ENCODE data around the gene PRR33. TPM values are rescaled to one million over a fixed set of nuclear protein-coding genes. Genes with fewer than 3 reads are reported as not detected.

Gene PRR33
- total and polyA plus RNA-seq, 2 donors (not counting 1 experiment from before 2014, with no cell fraction given) = not detected

DNA sequence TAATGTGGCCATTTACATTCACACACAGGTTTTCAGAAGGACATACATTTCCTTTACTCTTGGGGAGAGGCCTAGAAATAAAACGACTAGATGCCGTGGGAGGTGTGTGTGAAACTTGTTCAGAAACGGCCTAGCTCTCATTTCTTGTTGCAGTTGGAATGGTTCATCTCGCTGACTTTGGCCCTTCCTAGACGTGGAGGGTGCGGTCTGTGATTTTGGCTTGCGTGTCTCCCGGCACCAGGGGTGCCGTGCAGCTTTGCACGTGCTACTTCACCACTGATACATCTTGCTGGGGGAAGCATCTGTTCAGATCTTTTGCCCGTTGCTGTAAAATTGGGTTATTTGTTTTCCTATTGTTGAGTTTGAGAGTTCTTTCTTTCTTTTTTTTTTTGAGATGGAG is 3.1 kb upstream of the PRR33 start:
- Histone ChIP-seq H3K79me2 (ENCODE audit: control insufficient read depth, insufficient read depth, low read length) (no peaks in the 10 kb centered on the region), H3K4me3 (replicated peaks in 1 of 4; ENCODE audit: control extremely low read depth in 1 of 4, insufficient read depth in 1 of 4, low read depth in 3 of 4, low read length in 4 of 4) (no peak overlapping the region), H3K27me3 (ENCODE audit: control insufficient read depth, insufficient read depth, low read length) (peaks cover 6% of the 10 kb centered on the region), H3K9ac (ENCODE audit: insufficient read depth, low read length) (no peak overlapping the region), H2AFZ (ENCODE audit: low read length) (no peak overlapping the region), H3K4me1 (ENCODE audit: control insufficient read depth, extremely low read depth, insufficient read depth, low read length) (no peaks in the 10 kb centered on the region), H3K36me3 (ENCODE audit: control insufficient read depth, insufficient read depth, low read length) (no peaks in the 10 kb centered on the region), H3K9me3 (ENCODE audit: control insufficient read depth, insufficient read depth, low read depth, low read length) (no peaks in the 10 kb centered on the region), H3K4me2 (ENCODE audit: extremely low read depth, insufficient read depth, low read length) (no peak overlapping the region), H4K20me1 (ENCODE audit: control insufficient read depth, extremely low read depth, insufficient read depth, low read length) (no peaks in the 10 kb centered on the region), H3K27ac (ENCODE audit: insufficient read depth, low read length) (no peak overlapping the region)
- TF ChIP-seq, protein P1, sequence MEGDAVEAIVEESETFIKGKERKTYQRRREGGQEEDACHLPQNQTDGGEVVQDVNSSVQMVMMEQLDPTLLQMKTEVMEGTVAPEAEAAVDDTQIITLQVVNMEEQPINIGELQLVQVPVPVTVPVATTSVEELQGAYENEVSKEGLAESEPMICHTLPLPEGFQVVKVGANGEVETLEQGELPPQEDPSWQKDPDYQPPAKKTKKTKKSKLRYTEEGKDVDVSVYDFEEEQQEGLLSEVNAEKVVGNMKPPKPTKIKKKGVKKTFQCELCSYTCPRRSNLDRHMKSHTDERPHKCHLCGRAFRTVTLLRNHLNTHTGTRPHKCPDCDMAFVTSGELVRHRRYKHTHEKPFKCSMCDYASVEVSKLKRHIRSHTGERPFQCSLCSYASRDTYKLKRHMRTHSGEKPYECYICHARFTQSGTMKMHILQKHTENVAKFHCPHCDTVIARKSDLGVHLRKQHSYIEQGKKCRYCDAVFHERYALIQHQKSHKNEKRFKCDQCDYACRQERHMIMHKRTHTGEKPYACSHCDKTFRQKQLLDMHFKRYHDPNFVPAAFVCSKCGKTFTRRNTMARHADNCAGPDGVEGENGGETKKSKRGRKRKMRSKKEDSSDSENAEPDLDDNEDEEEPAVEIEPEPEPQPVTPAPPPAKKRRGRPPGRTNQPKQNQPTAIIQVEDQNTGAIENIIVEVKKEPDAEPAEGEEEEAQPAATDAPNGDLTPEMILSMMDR (conservative IDR thresholded peaks at IDR 0.05 in 1 of 2, IDR thresholded peaks at IDR 0.05 in 1 of 2; ENCODE audit: low read depth in 1 of 2, low read length in 2 of 2) = no peak
- no peak for TF ChIP-seq EZH2 (IDR thresholded peaks at IDR 0.05; ENCODE audit: low read length, missing control alignments)
- DNase-seq (ENCODE audit: low read depth in 2 of 2) = no peak

DNA sequence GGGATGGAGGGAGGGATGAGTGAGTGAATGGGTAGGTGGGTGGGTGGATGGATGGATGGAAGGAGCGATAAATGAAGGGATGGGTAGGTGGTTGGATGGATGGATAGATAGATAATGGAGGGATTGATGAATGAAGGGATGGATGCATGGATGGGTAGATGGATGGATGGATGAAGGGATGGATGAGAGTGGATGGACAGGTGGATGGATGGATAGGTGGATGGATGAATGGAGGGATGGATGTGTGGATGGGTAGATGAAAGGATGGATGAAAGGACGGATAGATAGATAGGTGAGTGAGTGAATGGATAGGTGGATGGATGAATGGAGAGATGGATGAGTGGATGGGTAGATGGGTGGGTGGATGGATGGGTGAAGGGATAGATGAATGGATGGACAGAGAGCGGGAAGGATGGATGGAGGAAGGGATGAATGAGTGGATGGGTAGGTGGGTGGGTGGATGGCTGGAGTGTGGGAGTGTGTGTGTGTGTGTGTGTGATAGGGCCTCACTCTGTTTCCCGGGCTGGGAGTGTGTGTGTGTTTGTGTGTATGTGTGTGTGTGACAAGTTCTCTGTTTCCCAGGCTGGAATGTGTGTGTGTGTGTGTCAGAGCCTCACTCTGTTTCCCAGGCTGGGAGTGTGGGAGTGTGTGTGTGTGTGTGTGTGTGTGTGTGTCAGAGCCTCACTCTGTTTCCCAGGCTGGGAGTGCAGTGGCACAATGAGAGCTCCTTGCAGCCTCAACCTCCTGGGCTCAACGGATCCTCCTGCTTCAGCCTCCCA is 2.1 kb upstream of the PRR33 start:
- Histone ChIP-seq H3K79me2 (ENCODE audit: control insufficient read depth, insufficient read depth, low read length) (no peaks in the 10 kb centered on the region), H4K20me1 (ENCODE audit: control insufficient read depth, extremely low read depth, insufficient read depth, low read length) (no peaks in the 10 kb centered on the region), H2AFZ (ENCODE audit: low read length) (no peak overlapping the region), H3K27ac (ENCODE audit: insufficient read depth, low read length) (no peak overlapping the region), H3K4me2 (ENCODE audit: extremely low read depth, insufficient read depth, low read length) (no peak overlapping the region), H3K9me3 (ENCODE audit: control insufficient read depth, insufficient read depth, low read depth, low read length) (no peaks in the 10 kb centered on the region), H3K9ac (ENCODE audit: insufficient read depth, low read length) (no peak overlapping the region), H3K36me3 (ENCODE audit: control insufficient read depth, insufficient read depth, low read length) (no peaks in the 10 kb centered on the region), H3K4me3 (replicated peaks in 1 of 4; ENCODE audit: control extremely low read depth in 1 of 4, insufficient read depth in 1 of 4, low read depth in 3 of 4, low read length in 4 of 4) (no peak overlapping the region), H3K4me1 (ENCODE audit: control insufficient read depth, extremely low read depth, insufficient read depth, low read length) (no peaks in the 10 kb centered on the region), H3K27me3 (ENCODE audit: control insufficient read depth, insufficient read depth, low read length) (peaks cover 2% of the 10 kb centered on the region)
- TF ChIP-seq, protein P1 (conservative IDR thresholded peaks at IDR 0.05 in 1 of 2, IDR thresholded peaks at IDR 0.05 in 1 of 2; ENCODE audit: low read depth in 1 of 2, low read length in 2 of 2) = no peak
- no peak for TF ChIP-seq EZH2 (IDR thresholded peaks at IDR 0.05; ENCODE audit: low read length, missing control alignments)
- peak in 1 of 2 donors; percentile 14 for DNase-seq (ENCODE audit: low read depth in 2 of 2)

DNA sequence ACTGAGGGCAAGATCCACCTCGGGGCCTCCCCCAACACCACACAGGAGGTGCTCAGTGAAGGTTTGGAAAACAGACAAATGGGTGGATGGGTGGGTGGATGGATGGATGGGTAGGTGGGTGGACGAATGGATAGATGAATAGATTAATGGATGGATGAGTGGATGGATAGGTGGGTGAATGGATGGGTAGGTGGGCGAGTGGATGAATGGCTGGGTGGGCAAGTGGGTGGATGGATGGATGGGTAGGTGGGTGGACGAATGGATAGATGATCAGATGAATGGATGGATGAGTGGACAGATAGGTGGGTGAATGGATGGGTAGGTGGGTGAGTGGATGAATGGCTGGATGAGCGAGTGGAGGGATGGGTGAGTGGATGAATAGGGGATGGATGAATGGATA is 863 bp upstream of the PRR33 start:
- Histone ChIP-seq H3K9ac (ENCODE audit: insufficient read depth, low read length) (no peak overlapping the region), H3K27me3 (ENCODE audit: control insufficient read depth, insufficient read depth, low read length) (peaks cover 2% of the 10 kb centered on the region), H3K79me2 (ENCODE audit: control insufficient read depth, insufficient read depth, low read length) (no peaks in the 10 kb centered on the region), H4K20me1 (ENCODE audit: control insufficient read depth, extremely low read depth, insufficient read depth, low read length) (no peaks in the 10 kb centered on the region), H3K4me2 (ENCODE audit: extremely low read depth, insufficient read depth, low read length) (no peak overlapping the region), H3K27ac (ENCODE audit: insufficient read depth, low read length) (no peak overlapping the region), H3K9me3 (ENCODE audit: control insufficient read depth, insufficient read depth, low read depth, low read length) (no peaks in the 10 kb centered on the region), H3K4me3 (replicated peaks in 1 of 4; ENCODE audit: control extremely low read depth in 1 of 4, insufficient read depth in 1 of 4, low read depth in 3 of 4, low read length in 4 of 4) (no peak overlapping the region), H3K36me3 (ENCODE audit: control insufficient read depth, insufficient read depth, low read length) (no peaks in the 10 kb centered on the region), H3K4me1 (ENCODE audit: control insufficient read depth, extremely low read depth, insufficient read depth, low read length) (no peaks in the 10 kb centered on the region), H2AFZ (ENCODE audit: low read length) (no peak overlapping the region)
- no peak for DNase-seq (ENCODE audit: low read depth in 2 of 2)
- TF ChIP-seq, protein P1 (conservative IDR thresholded peaks at IDR 0.05 in 1 of 2, IDR thresholded peaks at IDR 0.05 in 1 of 2; ENCODE audit: low read depth in 1 of 2, low read length in 2 of 2) = no peak
- TF ChIP-seq EZH2 (IDR thresholded peaks at IDR 0.05; ENCODE audit: low read length, missing control alignments) = no peak

Measured in fibroblast of lung (primary cell).